GM21737 (cell line): ENCODE results near the gene LPAR1.

Experiments used
- ATAC-seq: cut with Tn5 transposase; IDR thresholded peaks from one replicate; pipeline ENCODE4 v1.9.1; 2021; ENCODE audit warnings: mild to moderate bottlenecking, moderate library complexity; ENCODE audit not compliant: unreplicated experiment

LPAR1 gene

DNA sequence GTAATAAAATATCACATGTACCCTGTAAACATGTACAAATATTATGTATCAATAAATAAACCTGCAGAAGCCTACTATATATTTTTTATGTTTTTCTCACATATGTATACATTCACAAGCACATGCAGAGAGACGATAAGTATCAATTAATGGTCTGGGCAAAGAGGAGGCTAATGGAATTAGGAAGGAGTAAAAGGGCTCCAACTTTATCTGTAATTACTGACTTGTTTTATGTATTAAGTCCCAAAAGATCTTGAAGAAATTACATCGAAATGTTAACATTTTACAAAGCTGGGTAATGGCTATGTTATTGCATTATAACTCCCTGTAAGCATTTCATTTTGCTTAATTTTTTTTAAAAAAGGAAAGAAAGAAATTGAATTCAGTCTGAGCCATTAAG, 78.0 kb downstream of the LPAR1 start:
- ATAC-seq, result no peak

DNA sequence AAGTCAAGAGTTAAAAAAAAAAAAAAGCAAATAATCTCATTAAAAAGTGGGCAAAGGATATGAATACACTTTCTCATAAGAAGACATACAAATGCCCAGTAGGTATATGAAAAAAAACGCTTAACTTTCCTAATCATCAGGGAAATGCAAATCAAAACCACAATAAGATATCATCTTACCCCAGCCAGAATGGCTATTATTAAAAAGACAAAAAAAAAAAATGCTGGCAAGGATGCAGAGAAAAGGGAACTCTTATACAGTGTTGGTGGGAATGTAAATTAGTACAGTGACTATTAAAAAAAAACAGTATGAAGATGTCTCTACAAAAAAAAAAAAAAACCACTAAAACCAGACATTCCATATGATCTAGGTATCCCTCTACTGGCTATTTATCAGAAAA, 79.4 kb downstream of the LPAR1 start:
- no peak for ATAC-seq

DNA sequence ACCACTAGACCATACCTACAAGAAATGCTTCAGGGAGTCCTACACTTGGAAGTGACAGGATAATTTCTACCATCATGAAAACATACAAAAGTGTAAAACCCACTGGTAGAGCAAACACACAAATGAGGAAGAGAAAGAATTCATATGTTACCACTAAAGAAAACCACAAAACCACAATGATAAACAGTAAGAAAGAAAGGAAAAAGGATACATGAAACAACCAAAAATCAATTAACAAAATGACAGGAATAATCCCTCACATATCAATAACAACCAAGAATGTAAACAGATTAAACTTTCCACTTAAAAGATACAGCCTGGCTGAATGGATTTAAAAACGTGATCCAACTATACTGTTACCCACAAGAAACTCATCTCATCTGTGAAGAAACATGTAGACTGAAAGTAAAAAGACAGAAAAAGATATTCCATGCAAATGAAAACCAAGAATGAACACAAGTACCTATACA, 83.4 kb downstream of the LPAR1 start:
- no peak for ATAC-seq

DNA sequence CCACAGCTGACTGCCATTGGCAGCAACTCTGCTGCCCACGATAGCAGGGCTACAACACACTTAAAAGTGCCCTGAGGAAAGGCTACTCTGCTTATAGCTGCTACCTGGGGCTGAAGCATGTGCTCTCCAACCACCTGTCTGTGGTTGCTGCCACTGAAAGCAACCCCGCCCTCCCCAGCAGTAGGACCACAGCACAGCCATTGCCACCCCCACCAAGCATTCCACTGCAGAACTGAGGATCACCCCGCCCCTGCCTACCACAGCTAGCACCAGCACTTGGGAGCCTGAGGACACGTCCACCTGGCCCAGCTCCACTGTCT, 85.8 kb downstream of the LPAR1 start:
- no peak for ATAC-seq

DNA sequence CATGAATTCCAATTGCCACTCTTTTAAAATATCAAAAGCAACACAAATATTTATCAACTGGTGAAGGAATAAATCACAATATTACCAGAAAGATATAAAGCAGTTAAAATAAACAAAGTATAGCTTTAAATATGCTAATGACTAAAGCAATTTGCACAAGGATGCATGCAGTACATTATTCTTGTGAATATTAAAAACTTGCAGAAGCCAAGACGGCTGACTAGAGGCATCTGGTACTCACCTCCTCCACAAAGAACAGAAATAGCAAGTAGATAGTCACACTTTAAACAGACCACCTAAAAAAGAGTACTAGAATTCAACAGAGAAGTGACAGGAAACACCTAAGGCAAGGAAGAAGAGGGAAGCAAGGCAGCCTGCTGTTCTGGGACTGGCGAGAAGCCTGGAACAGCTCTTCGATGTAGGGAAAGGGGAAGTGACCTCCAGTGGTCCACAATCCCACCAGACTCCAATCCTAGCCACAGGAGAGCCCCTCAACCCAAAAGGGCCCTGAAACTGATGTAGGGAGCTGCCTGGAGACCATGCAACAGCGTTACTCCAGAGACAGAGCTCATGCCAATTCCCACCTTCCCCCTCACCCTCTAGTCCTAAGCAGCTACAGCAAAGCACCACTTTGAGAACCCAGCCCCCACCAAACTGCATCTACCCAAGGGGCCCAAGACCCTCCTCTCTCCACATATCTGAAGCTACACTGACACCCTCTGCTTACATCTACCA, 86.3 kb downstream of the LPAR1 start:
- ATAC-seq, result no peak

DNA sequence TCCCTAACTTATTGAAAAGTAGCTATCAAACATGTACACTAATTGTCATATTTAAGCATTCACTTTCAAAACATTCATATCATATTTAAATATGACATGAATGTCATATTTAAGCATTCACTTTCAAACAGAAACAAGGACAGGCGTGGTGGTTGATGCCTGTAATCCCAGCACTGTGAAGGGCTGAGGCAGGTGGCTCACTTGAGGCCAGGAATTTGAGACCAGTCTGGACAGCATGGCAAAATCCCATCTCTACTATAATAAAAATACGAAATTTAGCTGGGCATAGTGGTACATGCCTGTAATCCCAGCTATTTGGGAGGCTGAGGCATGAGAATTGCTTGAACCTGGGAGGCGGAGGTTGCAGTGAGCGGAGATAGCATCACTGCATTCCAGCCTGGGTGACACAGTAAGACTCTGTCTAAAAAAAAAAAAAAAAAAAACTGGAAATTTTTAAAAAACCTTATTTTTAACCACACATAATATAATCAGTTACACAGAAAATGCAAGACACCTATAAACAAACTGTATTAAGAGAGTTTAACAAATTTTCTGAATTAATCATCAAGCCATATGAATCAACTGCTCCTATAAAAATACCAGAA, 88.1 kb downstream of the LPAR1 start:
- no peak for ATAC-seq

DNA sequence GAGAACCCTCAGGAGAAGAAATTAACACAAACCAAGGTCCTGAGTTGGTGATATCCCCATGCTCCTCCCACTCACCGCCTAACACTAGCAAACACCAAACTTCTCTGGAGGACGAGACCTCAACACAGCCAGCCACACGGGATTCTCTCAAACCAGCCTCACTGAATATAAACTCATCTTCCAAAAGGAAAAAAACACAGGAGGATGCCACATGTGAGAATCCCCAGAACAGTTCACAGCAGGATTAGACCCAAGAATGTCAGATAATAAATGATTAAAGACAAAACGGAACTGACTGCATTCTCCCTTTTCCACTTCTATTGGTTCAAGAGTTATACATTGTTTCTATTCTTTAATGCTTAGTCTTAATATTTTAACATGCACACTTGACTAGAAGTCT, 89.2 kb downstream of the LPAR1 start:
- ATAC-seq, result no peak

DNA sequence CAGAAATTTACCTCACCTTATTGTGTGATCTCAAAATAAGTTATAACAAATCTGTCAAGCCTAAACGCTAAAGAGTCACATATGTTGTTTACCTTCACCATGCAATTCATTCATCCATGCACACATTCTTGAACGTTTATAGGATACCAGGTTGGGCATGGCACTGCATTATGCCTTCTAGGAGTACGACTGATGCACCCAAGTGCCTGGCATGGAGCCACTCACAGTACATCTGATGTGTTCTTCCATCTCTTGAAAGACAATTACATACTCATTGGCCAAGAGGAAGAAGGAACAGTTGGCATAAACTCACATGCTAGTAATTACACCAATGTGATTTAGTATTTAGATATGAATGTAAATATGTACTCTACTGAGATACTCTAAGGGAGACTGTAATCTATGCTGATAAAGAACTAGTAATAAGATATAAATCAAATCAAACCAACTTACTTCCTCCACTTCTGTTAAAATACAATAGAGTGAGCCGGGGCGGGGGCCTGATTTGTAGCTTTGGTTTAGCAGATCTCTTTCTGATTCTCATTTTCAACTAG, 90.7 kb downstream of the LPAR1 start:
- ATAC-seq, result no peak

DNA sequence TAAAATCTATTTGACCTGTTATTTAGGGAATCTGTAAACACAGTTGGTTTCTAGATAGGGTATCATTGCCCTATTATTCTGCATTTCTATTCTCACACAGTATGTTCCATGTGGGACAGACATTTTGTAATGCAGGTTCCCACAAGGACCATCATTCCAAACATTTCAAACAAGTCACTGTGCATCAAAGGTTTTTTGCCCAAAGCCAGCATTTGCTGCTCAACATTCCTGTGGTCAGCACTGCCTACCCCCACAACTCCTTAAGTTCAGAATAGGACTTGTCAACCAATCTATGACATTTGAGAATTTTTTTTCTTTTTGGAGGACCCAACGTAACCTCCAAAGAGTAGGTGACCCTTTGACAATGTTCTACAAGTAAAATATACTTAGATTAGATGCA, 95.7 kb downstream of the LPAR1 start:
- no peak for ATAC-seq

DNA sequence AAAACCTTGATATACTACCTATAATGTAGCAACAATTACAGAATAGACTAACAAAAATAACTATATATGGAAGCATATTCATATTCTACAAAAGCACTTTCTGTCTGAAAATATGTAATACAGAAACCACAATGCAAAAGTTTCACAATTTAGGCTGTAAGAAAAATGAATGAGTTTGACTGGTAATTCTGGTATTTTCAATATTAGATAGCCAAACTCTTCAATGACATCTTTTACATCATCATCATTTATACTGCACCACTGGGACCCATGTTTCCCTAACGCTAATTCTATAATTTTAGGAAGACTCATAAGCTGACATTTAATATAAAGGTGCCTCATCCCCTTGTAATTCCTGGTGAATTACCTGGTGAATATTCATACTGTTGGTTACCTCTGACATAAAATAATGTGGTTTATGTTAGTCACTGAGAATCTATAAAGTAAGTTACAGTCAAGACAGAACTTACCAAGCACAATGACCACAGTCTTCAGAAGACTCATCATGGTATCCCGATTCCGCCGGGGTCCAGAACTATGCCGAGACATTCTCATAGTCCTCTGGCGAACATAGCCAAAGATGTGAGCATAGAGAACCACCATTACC, 97.2 kb downstream of the LPAR1 start:
- no peak for ATAC-seq

DNA sequence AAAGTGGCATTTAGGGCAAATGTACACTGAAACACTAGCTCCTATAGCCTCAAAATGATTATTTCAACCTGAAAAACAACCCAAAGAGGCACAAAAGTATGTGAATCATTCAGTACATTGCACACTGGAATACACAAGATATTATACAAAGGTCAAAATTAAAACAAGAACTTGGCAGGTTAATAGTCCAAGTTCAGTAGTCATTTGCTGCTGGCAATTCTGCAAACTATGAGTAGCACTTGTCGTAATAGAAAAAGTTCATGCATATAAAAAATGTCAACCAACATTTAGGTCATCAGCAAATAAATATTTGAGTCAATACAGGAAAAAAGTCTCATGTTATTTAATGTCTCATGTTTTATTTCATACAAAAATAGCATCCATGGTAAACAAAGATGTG, 98.7 kb downstream of the LPAR1 start:
- ATAC-seq, result no peak

DNA sequence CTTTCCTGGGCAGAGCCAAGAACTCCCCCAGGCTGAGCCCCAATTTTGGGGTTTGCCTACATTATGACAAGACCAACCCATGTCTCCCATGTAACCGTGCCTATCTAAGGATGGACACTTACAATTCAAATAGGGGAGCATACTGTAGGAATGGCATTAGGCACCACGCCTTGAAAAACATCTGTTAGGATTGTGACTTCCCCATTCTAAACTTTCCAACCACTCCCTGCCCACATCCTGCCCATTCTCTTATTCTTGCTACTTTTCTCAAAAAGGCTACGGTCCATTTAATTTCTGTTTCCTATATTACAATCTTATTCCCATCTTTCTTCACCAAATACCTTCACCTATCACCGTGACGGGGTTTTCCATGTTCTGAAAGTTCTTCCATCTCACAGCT, 99.2 kb downstream of the LPAR1 start:
- no peak for ATAC-seq

DNA sequence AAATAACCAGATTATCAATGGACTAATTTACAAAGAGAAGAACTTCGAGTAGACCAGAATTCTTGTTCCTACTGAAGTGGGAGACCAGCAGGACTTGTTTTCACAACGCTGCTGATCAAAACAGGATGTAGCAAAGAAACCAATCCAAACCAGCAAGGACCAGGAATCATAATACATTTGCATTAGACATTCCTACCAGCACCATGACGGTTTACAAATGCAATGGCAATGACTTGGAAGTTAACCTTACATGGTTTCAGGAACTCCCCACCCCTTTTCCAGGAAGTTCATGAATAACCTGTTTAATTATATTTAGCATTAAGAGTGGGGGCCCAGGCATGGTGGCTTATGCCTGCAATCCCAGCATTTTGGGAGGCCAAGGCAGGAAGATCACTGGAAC, 100.0 kb downstream of the LPAR1 start:
- ATAC-seq, result no peak

DNA sequence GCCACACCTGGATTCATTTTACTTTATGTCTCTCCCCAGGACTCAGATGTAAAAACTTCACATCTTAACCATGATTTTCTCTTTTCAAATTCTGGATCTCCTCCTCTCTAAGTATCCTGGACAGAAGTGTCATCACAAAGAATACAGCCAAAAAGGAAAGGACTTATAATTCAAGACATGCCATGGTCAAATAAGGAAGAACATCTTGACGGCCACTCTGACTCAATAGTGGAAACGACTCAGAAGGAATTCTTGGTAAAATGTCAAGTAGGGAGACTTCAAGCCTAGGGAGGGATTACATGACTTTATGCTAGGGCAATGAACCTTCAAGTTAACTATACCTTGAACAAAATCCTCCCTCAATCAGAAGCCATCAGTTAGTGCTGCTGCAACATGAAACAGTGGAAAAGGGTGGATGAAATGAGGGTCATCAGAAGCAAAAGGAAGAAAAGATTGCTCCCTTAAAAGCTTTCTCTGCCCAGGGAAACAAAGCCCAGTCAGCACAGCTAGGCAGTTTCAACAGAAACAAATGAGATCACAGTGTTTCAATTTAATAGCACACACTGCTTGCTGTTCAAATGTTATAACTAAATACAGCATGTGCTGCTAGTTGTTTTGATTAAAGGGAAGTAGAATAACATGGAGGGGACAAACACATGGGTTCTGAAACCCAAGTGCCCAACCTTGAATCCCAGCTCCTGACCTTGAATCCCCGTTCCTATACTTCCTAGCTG, 101.4 kb downstream of the LPAR1 start:
- no peak for ATAC-seq

DNA sequence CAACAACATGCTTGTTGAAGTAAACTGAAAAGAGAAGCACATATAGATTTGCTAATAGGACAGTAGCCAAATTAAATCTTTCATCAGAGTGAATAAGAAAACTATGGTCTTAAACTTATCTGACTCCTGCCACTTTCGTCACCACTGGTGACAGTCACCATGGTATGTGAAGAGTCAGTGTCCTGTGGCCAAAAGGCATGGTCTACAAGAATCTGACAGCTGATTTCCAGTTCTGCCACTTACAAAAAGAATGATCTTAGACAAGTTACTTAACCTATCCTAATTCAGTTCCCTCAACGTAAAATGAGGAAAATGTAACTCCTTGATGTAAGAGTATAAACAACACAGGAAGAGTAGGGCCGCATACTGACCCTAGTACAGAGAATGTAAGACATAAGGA, 102.0 kb downstream of the LPAR1 start:
- no peak for ATAC-seq

DNA sequence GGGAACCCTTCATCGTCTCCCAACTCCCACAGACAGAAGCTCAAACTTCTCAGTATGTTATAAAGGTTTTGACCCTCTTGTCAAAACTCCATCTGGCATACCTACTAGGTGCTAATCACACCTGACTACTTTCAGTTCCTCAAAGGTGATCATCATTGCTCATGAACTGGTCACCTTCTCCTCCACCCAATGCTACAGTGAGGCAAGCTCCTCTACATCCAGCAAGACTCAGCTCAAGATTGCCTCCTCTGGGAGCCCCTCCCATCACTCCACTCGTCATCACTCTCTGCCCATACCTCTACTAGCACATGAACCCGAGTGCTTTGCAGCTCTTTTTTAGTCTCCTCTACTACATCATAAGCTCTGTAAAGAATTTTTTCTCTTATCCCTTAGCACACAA, 102.4 kb downstream of the LPAR1 start:
- no peak for ATAC-seq

DNA sequence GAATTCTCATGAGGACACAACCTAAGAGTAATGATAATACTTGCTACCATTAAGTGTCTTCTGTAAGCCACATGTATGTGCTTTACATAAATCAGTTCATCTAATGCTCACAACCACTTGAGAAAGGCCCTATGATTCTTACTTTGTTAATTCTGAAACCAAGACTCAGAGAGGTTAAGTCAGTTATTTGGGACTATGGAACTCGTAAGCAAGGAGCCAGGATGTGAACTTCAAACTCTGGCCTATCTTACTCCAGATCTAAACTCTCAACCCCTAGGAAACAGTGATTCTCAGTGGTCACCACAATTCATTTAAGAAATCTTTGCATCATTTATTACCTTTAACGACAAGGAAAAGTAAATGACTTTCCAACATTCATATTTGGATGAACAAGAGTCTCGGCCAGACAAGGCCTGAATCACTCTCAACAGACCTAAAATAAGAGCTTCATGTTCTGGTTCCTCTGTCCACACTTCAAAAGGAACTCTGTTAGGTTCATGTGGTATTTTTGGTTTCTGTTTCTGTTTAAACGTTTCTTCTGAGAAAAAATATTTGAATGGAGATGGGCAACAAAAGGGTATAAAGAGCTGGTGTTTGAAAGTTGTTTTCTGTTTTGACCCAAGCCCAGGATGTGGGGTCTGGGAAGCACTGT, 104.8 kb downstream of the LPAR1 start:
- ATAC-seq, result no peak

DNA sequence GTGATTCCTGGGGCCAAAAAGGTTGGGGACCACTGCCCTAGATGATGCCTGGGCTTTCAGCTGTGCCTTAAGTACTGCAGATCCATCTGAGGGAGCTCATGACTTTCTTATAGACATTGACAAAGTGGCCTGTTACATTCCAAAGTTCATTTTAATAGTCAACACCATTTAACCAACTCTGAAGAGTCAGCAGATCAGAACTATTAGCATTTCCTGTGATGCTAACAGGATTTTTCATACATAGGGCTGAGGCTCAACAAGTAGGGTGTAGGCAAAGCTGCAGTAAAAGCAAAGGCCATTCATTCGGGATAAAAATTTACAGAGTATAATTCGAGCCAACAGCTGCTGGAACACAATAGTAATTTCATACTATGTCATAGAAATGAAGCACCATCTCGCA, 105.4 kb downstream of the LPAR1 start:
- no peak for ATAC-seq

DNA sequence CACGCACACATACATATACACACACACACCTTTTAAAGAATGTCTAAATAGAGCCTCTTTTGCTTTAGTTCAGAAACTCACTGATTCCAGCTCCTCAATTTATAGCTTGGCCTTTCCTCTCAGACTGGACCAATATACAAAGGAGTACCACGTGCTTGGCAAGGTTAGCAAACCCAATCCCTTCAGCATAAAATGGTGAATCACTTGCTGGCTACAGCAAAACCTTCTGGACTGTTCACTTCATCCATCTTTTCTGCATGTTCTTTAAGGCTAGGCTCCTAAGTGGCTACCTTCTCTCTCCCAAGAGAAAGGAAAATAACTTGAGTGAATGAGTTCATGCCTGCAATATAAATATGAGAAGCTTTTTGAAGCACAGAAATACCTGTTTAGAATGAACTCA, 109.7 kb downstream of the LPAR1 start:
- ATAC-seq, result no peak

DNA sequence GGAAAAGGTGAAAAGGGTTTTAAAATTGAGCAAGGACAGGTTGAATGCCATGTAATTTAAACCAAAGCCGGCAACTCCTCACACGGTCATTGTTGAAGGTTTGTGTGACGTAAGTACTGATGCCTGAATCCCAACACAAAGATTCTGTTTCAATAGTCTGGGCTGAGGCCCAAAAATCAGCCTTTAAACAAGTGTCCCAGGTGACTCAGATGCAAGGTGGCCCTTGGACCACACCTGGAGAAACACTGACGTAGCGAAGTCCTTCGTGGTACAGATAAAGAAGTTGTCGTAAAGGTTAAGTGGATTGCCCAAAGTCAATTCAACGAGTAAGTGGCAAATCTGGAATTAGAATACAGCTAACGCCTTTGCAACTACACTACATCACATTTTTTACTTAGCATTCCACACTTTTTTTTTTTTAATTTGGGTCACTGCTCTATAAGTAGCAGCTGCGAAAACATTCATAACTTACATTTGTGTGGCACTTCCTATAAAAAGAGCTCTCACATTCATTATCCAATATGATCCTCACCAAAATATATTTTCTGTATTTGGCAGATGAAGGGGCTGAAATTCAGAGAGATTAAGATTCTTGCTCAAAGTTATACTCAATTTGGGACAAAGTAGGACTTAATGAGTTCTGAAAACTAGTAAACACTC, 111.3 kb downstream of the LPAR1 start:
- ATAC-seq, result no peak

DNA sequence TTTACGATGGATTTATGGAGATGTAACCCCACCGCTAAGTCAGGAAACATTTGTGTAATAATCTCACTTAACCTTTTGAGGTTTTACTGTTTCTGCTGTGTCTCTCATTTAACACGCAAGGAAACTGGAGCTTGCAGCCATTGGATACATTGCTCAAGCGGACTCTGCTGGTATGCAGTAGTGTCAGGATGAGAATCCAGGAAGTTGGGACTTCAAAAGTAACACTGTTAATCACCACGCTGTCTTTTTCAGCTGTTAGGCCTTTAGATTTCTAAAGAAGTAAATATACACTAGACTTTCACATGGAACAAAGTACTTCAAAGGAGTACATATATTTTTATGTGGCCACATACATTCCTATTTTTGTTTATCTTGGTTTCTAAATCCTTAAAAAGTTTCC, 114.7 kb downstream of the LPAR1 start:
- ATAC-seq, result no peak
